Renal pelvis (tissue), 4 donors: Measurements from ENCODE around the gene IFFO2. TPM values are rescaled to one million over a fixed set of nuclear protein-coding genes. Genes with fewer than 3 reads are reported as not detected.

Source experiments
- DNase-seq: peaks from one replicate; pipeline ENCODE4 v3.0.0-alpha.2; 2013
- polyA plus RNA-seq, 3 donors: library from polyadenylated mRNA; unstranded; fragments of 120-200 nt; gene quantifications; one replicate each; pipeline ENCODE4 v1.2.1, GENCODE V29; 2013; ENCODE audit not compliant: insufficient read length in 3 of 3

The IFFO2 gene
- polyA plus RNA-seq, 3 donors = 27.9 to 31.4 (median 29.8) TPM

DNA sequence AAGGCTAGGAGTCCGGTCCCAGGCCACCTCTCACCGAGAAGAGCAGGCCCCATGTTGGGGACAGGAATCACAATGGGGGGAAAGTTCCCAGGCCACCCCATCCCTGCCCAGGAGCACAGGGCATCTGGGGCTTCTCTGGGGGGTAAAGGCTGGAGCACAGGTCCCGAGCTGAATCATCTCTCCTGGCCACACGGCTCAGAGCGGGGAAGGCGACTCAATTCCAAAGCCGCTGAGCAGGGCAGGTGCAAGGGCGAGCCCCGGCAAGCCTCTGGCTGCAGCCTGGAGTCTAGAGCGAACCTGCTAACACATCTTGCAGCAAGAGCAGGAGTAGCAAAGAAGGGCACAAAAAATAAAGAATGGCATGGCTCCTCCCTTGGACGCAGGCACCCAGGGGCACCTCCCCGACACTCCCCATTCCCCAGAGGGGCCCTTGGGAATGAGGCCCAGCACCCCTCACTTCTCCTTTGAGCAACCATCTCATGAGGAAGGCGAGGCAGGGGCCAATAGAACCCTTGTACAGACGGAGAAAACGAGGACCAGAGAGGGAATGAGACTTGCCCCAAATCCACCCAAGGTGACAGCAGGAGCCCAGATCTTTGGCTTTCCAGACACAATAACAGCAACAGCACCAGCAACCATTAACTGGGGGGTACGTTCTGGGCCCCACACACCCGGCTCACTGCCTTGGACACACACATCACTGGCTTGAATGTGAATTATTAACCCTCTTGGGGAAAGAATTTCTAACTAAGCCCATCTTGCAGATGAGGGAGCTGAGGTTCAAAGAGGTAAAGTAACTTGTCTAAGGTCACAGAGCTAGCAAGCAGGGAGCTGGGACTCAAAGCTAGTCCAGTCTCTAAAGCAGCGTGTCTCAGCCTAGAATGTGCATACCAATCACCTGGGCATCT lies 33.4 kb downstream of the IFFO2 start:
- no peak for DNase-seq

DNA sequence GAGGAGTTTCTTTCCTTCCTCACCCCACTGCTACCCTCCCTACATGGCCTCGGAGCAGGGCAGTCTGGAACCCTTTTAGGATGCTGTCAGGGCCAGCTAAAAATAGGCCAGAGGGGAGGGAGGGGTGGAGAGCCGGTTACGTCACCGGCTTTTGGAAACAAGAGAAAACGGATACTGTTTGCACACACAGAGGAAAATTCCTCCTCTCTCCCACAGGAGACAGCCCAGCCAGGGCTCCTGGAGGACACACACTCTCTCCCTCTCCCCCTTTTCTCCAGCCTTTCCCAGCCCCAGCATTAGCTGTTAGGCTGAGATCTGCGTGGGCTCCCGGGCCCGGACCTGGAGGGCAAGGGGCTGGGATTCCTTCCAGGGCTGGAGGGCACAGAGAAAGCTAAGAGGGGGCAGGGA lies 34.2 kb downstream of the IFFO2 start:
- DNase-seq = peak; percentile 89

DNA sequence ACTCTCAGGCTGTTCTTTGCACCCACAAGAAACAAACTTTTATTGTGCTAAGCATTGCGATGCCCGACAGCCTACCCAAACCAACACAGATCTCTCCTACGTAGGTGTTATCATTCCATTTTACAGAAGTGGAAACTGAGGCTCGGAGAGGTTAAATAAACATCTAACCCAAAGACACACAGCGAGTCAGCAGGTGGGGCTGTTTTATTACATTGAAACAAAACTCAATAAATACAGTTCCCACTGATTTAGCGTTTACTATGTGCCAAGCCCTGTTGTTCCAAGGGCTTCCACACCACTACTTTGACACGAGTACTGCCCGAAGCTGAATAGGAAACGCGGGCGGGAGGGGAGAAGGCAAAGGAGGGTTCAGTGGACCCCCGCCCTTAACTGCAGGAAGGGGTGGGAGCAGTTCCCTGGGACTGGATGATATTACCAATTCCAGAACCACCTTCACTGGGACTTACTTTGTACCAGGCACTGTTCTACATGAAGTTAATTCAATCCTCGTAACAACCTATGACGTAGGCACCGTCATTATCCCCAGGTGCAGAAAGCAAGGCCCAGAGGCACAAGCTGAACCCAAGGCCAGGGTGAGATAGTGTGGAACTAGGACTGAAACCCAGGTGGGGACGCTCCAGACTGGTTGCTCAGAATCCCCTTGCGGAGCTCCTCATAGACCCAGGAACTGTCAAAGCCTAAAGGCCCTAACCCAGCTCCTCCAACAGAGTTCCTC lies 34.8 kb downstream of the IFFO2 start:
- no peak for DNase-seq

DNA sequence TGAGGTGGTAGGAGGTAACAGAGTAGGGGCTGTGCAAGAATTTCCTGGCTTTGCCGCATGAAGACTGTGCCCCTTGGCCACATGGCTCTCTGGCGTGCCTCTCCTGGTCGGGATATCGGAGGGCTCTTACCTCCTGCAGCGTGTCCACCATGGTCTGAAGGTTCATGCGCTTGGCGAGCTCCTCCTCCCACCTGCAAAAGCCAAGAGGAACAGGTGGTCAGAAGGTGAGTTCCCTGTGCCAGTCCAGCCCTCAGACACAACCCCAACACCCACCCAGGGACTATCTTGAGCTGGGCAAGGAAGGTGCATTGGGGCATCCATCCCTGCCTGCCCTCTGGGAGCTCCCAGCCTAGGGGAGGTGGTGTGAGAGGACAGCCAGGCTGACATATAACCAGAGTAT lies 35.5 kb downstream of the IFFO2 start:
- DNase-seq = no peak

GRCh38 chr1:18919956-18920355 lies 36.5 kb downstream of the IFFO2 start:
- DNase-seq = no peak

DNA sequence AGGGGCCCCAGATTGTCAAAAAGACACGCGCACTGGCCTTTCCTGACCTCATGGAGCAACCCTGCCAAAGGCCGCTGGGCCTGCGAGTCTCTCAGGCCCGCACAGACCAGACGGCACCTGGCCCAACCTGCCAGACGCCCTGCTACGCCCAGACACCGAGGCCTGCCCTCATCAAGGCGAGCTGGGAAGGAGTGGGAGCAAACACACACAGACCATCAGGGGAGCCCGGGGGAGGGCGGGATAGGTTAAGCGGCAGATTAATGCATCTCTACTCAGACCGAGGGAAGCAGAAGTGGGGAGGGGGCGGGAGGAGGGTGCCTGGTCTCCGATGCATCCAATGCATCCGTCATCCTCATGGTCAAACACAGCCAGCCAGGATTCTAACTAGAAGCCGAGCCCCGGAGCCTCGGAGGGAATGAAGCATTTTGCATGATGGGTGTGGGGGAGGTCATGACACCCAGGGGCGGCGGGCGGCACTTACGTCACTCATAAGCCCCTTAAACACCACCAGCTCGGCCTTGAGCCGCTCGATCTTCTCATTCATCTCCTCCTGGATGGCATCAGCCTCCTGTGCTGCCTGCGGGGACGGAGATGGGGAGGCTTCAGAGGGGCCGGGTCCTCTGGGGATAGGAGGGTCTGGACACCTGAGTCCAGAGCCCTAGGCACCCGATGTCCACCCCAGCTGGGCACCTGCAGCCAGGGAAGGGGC lies 37.1 kb downstream of the IFFO2 start:
- no peak for DNase-seq

- no peak for DNase-seq
These were observed 38.1 kb downstream of the IFFO2 start for GRCh38 chr1:18918417-18918816.

- DNase-seq = no peak
These were observed 39.2 kb downstream of the IFFO2 start for GRCh38 chr1:18917071-18917799.

GRCh38 chr1:18915341-18915740 lies 41.1 kb downstream of the IFFO2 start:
- no peak for DNase-seq

- peak; percentile 86 for DNase-seq
These were observed 43.2 kb downstream of the IFFO2 start for GRCh38 chr1:18913065-18913835.

DNA sequence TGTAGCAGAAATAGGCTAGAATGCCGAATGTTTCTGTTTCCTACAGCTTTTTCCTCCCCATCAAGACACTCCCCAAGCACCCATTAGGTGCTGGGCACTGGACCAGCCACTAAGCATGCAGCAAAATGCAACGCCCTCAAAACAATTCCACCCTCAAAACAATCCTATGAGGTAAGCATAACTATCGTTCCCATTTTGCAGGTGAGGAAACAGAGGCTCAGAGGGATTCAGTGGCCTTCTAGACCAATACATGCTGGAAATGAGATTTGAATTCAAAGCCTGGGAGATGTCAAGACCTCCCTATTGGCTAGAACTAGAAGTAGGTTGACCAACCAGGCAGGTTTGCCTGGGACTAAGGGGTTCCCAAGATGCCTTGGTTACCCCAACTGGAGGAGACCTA lies 43.9 kb downstream of the IFFO2 start:
- DNase-seq = no peak

DNA sequence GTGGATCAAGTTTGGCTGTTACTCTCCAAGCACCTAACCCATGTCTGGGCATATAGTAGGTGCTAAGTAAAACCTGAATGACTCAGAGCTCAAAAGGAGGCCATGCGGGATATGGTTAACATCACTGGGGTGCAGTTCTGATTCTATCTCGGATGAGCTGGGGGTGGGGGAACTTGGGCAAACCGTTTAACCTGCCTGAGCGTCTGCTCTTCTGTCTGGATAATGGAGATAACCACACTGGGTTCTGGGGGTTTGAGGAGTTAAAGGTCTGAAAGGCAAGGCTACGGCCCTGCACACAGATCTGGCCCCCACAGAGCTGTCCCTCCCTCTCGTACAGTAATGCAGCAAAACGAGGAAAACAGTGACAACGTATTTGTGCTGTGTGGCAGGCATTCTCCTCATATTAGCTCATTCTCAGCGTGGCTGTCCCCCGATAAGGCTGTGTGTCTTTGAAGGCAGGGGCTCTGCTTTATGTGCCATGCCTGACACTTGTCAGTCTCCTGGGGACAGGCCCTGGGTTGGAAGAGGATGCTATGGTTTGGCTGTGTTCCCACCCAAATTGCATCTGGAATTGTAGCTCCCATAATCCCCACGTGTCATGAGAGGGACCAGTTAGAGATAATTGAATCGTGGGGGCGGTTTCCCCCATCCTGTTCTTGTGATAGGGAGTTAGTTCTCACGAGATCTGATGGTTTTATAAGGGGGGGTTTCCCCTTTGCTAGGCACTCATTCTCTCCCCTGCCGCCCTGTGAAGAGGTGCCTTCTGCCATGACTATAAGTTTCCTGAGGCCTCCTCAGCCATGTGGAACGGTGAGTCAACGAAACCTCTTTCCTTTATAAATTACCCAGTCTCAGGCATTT lies 47.3 kb downstream of the IFFO2 start:
- DNase-seq = no peak

GRCh38 chr1:18907917-18908845 lies 48.3 kb downstream of the IFFO2 start:
- no peak for DNase-seq

GRCh38 chr1:18907021-18907916 lies 49.2 kb downstream of the IFFO2 start:
- DNase-seq = no peak

DNA sequence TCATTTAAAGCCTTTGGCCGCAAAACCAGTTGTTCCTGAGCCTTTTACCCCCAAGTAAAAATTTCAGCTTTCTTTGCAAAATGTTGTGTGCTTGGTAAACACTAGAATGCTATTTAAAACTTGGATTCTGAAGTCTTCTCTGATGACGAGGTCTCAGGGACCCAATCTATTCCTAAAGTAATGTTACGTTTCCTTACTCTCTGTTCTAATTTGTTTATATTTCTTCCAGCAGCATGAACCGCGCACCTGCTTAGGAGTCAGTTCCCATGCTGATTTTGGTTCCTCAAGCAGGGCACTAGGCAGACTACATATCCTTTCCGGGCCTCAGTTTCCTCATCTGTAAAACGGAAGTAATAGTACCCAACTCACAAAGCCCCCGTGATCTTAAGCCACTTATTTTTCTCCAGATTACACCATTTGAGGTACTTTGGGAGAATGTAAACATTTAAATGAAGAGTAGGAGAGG lies 53.2 kb downstream of the IFFO2 start:
- DNase-seq = no peak

DNA sequence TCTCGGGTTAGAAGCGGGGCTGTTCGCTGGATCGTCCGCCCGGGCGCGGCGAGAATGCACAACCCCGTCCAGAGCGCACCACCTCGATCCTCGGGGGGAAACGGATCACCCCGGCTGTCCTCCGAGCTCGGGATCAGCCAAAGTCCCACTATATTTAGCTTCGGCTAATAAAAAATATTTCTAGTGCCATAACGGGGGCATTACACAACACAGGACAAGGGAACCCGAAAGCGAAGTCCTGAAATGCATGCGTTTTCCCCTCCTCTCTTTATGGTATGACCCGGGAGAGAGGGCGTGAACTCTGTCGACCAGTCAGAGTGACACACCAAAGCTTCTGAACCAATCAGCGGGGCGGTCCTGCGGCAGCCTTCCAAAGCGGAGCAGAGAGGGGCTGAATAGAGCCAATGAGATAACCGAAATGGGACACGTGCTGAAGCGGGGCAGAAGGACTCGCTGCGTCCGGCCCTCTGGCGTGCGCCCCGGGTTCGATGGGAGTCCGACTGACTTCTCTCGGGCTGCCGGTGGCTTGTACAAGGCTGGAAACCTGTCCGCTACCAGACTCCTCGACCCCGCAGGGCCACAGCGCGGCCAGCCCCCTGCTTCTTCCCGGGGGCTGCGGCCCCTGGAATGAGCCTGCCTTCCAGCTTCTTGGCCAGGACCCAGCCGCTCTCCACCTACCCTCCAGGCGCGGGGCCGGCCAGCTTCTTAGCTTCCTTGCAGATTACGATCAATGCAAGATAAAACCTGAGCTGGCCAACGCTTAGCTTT lies 53.8 kb downstream of the IFFO2 start, which contains the start of gene ALDH4A1:
TSS of gene ALDH4A1 (minus strand) at position 33 of the 768 bp plus-strand sequence. CDS start at position 1, 32 bp downstream.
- peak; percentile 98 for DNase-seq
